Measurements from ENCODE around the gene MEGF8.

Gene MEGF8

GRCh38 chr19:42388851-42389489 is 63.5 kb downstream of the MEGF8 start:
- no peak for DNase-seq (ENCODE audit: low spot score)

GRCh38 chr19:42389899-42390298 is 64.5 kb downstream of the MEGF8 start, which contains the start of gene CNFN:
TSS of gene CNFN (minus strand) at chr19:42390297. CDS start at chr19:42389037, 1,260 bp downstream.
- DNase-seq (ENCODE audit: low spot score), result no peak

- DNase-seq (ENCODE audit: low spot score), result no peak
Measured at GRCh38 chr19:42392165-42392564, 66.7 kb downstream of the MEGF8 start.

DNA sequence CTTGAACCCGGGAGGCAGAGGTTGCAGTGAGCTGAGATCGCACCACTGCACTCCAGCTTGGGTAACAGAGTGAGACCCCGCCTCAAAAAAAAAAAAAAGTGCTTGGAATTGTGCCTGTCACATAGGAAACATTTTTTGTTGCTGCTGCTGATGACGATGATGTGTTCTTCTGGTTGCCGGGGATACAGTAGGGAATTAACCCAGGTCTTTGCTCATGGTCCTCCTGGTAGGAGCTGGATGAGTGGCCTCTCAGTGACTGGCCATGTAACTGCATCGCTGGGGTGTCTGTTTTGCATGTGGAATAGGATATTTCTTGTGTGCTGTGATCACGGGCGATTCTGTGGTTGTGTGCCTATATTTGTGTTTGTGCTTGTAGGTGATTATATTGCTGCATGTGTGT is 69.3 kb downstream of the MEGF8 start:
- no peak for DNase-seq (ENCODE audit: low spot score)

DNA sequence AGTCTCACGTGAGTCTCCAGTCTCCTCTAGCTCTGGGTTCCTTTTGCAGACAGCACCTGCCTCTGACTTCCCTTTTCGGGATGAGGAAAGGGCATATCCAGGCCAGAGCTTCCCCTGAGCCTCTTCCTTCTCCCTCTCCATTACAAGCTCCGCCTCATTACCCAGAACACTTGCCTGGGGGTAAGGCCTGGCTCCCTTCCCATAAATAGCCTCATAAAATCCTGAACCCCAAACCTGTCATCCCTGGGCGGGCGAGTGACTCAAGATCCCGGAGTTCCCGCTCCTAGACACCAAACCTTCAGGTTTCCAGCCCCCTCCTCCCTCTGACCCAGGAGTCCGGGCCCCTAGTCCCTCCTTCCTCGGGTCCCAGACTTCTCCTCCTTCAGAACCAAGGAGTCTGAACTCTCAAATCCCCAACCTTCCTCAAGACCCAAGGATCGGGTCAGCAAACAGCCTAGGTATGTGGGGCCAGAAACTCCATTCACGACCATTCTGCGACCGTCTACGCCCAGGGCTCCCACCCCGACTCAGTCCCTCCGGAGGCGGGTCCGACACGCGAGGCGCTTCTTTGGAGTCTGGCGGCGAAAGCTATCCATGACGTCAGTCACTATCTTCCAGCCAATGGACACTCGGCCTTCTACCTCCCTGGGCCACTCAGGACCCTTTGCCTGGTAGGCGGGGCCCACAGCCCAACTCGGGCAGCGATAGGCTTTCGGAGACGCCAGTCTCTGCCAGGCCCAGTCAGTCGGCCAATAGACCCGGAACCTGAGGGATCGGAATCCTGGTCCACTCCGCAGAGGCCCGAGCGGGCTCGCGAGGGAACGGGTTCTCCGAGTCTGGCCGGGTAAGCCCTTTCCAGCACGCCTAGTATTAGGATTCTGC is 71.2 kb downstream of the MEGF8 start:
- peak; percentile 99 for DNase-seq (ENCODE audit: low spot score)

GRCh38 chr19:42397263-42398166 is 72.1 kb downstream of the MEGF8 start:
- no peak for DNase-seq (ENCODE audit: low spot score)

- no peak for DNase-seq (ENCODE audit: low spot score)
Measured at GRCh38 chr19:42400404-42400803, 75.0 kb downstream of the MEGF8 start.

GRCh38 chr19:42401365-42402303 is 76.2 kb downstream of the MEGF8 start:
- DNase-seq (ENCODE audit: low spot score), result peak; percentile 66

GRCh38 chr19:42402376-42403116 is 77.1 kb downstream of the MEGF8 start:
- no peak for DNase-seq (ENCODE audit: low spot score)

- DNase-seq (ENCODE audit: low spot score), result no peak
Measured at GRCh38 chr19:42403586-42403985, 78.2 kb downstream of the MEGF8 start.

DNA sequence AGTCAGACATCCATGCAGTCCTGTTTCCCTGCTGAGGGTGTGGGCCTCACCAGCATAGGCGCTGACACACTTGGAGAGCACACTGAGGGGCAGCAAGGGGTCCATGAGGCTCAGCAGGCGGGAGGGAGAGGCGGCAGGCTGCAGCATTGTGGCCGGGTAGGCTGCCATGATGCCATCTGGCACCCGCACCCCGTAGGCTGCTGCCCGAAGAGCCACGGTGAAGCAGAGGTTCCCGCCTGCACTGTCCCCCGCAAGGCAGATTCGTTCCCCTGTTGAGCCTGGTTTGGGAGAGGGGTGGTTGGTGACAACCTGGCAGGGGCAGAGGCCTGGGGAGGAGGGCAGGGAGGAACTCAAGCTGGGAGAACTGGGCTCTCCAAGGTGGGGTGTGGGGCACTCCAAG is 80.7 kb downstream of the MEGF8 start:
- no peak for DNase-seq (ENCODE audit: low spot score)

DNA sequence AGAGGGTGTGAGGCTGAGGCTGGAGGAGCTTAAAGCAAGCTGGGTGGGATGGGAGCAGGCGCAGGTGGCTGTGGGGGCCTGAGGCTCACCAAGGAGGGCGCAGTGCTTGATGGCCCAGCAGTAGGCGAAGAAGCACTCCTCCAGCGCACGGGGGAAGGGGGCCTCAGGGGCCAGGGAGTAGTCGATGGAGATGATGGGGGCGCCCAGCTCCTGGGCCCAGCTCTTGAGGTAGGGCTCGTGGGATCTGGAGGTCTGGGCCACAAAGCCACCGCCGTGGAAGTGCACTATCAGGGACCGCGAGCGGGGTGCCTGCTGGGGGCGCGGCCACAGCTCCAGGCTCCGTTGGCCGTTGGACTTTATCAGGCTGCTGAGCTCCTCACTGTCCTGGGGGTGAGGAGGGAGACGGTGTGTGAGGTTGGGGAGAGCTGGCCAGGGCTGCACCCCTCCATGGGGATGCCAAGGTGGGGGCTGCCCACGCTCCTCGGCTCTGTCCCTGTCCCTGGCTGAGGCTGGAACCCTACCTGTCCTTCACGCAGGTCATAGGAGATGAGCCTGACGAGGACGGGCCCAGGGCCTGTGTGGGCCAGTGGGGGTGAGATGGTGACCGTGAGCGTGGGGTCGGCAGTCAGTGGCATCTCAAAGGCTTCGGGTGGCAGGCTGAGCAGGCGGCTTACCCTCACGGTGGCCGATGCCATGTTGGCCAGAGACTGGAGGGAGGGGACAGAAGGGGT is 81.8 kb downstream of the MEGF8 start:
- no peak for DNase-seq (ENCODE audit: low spot score)

GRCh38 chr19:42407816-42408175 is 82.4 kb downstream of the MEGF8 start:
- DNase-seq (ENCODE audit: low spot score), result no peak

DNA sequence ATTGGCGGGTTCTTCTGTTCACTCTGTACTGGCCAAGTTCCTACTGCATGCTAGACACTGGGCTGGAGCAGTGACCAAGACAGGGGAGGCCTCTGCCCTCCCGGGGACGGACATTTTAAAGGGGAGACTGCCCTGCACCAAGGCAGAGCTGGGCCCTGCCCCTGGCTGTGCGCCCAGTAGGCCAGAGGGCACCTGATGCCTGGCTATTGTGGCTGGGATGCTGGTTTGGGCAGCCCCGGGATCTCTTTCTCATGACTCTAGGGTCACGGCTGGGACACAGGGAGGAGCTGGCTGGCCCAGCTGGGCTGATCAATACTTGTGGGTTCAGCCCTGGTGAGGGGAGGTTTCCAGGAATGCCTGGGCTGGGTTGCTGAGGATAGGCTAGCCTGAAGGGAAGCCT is 84.0 kb downstream of the MEGF8 start:
- DNase-seq (ENCODE audit: low spot score), result no peak

DNA sequence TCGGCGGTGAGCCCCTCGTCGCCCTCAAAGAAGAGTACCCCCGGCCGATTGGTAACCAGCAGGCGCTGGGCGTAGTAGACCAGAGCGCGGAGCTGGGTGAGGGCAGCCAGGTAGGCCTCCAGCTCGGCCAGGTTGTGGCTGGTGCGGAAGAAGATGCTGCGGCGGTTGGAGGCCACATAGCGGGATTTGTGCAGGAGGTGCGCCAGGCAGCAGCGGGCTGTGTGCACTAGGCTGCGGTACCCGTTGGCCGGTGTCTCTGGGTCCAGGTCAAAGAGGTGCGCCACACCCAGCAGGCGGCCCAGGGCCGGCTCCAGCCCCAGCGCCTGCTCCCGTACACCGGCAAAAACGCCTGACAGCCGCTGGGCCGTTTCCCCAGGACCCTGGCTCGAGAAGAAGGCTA is 84.9 kb downstream of the MEGF8 start:
- DNase-seq (ENCODE audit: low spot score), result no peak

DNA sequence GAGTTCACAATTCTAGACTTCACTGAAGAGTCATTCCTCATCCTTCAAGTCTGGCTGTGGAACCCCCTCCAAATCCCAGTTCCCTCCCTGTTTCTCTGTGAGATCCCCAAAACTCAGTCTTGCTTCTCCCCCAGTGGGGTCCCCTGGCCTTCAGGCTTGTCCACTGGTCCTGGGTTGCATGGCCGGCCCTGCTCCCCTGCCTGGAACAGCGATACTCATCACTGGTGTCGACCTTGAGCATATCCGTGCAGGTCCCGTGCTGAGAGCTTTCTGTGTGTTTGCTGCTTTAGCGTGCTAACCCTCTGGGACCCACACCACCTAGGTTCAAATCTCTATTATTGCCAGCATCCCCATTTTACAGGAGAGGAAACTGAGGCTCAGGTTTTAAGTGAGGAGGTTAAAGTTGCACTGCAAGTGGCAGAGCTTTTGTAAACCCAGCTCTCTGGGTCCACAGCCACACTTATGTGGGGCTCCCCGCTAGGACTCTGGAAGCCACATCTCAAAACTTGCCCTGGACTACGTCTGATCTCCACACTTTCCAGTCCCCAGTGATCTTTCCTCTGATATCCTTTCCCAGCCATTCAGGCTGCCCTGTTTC is 86.2 kb downstream of the MEGF8 start:
- DNase-seq (ENCODE audit: low spot score), result no peak

- DNase-seq (ENCODE audit: low spot score), result no peak
Measured at GRCh38 chr19:42412227-42412626, 86.8 kb downstream of the MEGF8 start.

- DNase-seq (ENCODE audit: low spot score), result no peak
Measured at GRCh38 chr19:42412661-42413076, 87.2 kb downstream of the MEGF8 start.

- no peak for DNase-seq (ENCODE audit: low spot score)
Measured at GRCh38 chr19:42419309-42419708, 93.9 kb downstream of the MEGF8 start.
